ENCODE results near the gene KIAA0232.
A peak's percentile ranks its signal among the peaks of the same experiment; 100 is the strongest.

The KIAA0232 gene

DNA sequence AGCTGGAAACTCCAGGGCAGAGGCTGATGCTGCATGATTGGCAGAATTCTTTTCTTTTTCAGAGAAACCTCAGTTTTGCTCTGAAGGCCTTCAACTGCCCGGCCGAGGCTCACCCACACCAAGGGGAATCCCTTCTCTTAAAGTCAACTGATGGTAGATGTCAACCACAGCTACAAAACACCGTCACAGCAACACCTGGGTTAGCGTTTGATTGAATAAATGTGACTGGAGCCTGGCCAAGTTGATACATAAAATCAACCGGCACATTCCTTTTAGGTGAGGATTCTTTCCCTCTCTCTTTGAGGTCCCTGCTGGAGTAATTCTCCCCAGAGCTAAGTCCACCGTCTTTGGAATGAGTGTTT lies 15.2 kb upstream of the KIAA0232 start:
- TF ChIP-seq, protein P1, sequence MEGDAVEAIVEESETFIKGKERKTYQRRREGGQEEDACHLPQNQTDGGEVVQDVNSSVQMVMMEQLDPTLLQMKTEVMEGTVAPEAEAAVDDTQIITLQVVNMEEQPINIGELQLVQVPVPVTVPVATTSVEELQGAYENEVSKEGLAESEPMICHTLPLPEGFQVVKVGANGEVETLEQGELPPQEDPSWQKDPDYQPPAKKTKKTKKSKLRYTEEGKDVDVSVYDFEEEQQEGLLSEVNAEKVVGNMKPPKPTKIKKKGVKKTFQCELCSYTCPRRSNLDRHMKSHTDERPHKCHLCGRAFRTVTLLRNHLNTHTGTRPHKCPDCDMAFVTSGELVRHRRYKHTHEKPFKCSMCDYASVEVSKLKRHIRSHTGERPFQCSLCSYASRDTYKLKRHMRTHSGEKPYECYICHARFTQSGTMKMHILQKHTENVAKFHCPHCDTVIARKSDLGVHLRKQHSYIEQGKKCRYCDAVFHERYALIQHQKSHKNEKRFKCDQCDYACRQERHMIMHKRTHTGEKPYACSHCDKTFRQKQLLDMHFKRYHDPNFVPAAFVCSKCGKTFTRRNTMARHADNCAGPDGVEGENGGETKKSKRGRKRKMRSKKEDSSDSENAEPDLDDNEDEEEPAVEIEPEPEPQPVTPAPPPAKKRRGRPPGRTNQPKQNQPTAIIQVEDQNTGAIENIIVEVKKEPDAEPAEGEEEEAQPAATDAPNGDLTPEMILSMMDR (IDR thresholded peaks at IDR 0.05; ENCODE audit: insufficient read depth, low read depth, low read length, missing control alignments), result no peak
- peak; percentile 75 for DNase-seq (ENCODE audit: low read depth)
- H3K4me3 ChIP-seq (ENCODE audit: low read length), result no peak overlapping the region

DNA sequence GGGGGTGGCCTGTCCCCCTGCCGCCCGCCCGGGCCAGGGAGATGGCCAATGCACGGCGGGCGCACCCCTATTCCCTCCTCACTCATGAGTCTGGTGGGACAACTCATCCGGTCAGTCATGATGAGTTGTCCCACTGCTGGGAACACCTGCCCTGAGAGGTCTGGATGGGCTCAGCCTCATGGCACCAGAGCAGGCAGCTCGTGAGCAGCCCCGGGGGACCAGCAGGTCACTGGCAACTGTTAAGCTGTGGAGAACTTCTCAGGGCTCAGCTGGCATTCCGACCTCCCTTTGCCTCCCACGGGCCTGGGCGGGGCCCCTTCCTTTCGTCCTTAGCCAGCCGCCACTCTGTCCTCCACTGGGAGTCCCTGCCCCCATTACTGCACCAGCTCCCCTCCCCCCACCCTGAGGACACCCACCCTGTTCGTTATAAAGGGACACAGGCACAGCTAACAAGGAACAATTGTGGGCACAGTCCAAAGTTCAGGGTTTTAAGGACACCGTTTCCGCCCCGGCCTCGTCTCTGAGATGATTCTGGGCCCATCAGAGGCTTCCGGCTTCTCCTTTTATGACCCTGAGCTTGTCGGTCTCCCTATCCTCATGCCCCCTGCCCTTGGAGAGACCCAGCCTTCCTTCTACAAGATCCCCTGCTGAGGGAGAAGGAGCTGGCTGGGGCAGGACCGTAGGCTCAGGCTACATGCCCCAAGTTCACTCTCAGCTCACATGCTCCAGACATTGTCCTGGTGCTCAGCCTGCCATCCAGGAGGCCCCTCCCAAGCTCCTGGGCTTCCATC lies 14.6 kb upstream of the KIAA0232 start:
- TF ChIP-seq, protein P1 (IDR thresholded peaks at IDR 0.05; ENCODE audit: insufficient read depth, low read depth, low read length, missing control alignments), result no peak
- no peak overlapping the region for H3K4me3 ChIP-seq (ENCODE audit: low read length)
- DNase-seq (ENCODE audit: low read depth), result no peak

DNA sequence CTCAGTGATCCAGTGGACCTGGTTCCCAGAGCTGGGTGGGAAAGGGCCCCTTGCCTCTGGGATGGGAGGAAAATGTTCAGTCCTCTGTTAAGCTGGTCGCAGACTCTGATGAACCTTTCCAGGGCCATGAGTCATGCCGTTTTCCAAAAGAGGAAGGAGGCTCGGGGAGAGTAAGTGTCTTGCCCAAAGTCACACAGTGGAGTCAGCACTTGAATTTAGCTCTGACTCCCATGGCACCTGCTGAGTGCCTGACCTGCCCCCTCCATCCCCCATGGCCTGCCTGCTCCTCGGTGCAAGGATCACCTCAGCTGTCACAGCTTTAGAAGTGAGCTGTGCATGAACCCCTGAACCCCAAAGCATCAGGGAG lies 14.0 kb upstream of the KIAA0232 start:
- TF ChIP-seq, protein P1 (IDR thresholded peaks at IDR 0.05; ENCODE audit: insufficient read depth, low read depth, low read length, missing control alignments), result no peak
- no peak overlapping the region for H3K4me3 ChIP-seq (ENCODE audit: low read length)
- peak; percentile 57 for DNase-seq (ENCODE audit: low read depth)

DNA sequence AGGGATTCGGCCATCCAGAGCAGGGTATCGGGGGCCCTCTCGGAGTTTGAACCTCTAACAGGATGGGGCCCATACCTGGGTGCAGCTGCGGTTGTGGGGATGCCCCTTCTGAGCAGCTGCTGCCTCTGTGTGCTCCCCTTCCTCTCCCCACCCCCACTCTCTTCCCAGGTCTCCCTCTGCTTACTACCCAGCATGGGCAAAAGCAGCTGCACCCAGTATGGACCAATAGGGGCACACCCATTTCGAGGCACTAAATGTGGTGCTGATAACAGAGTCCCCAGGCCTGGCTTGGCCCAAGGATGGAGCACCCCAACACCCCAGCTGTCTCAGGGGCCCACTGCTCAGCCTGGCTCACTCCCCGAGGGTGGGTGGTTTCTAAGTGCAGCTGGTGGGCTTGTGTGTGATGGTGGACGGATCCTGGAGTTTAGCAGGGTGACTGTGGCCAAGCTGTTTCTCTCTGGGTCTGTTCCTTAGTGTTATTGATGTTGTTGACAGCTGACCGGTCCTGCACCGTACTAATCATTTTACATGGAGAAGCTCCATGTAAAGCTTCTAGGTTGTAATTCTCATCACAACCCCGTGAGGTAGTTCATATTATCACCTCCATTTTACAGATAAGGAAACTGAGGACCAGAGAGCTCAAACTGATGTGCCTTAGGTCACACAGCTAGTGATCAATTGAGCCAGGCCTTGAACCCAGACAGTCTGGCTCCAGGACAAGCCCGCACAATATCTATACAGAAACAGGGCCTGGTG lies 13.1 kb upstream of the KIAA0232 start:
- TF ChIP-seq, protein P1 (IDR thresholded peaks at IDR 0.05; ENCODE audit: insufficient read depth, low read depth, low read length, missing control alignments), result no peak
- no peak overlapping the region for H3K4me3 ChIP-seq (ENCODE audit: low read length)
- DNase-seq (ENCODE audit: low read depth), result no peak

DNA sequence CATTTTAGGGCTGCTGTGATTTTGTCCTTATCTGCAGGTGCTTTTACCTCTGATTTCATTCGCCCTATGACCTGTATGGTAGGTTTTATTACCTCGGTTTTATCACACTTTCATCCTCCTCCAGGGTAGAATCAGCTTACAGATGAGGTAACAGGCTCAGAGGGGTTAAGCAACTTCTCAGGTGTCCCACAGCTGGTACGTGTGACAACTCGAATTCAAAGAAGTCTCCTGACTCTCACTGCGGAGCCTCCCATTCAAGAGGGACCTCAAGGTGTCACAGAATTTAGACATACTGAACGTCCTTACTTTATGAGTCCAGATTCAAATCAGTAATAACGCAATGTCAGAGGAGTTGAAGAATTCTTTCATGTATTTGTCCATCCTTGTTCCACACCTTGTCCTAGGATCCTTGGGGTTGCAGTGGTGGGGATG lies 12.5 kb upstream of the KIAA0232 start:
- H3K4me3 ChIP-seq (ENCODE audit: low read length), result no peak overlapping the region
- TF ChIP-seq, protein P1 (IDR thresholded peaks at IDR 0.05; ENCODE audit: insufficient read depth, low read depth, low read length, missing control alignments), result no peak
- DNase-seq (ENCODE audit: low read depth), result no peak

DNA sequence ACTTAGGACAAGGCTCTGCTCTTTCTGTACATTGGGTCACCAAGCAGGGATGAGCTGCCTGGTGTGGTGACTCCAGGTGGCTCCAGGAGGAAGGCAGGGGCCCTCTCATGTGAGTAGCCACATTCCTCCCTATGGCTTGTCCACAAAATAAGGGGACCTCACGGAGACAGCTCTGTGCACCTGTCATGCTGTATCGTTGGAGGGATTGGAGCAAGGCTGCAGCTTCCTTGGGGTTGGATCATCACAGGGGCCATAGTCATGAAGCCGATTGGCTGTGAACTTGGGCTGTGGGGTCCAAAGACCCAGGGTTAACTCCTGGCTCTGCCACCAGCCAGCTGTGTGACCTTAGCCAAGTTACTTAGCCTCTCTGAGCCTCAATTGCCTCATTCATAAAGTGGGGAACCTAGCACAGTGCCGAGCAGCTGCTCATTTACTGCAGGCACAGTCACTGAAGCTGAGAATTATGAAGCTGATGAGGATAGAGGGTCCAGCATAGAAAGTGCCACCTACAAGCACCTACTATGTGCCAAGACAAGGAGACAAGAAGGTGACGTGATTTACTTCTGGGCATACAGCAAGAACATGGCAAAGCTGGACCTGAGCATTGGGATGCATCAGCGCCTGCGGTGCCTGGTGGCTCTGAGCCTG lies 11.8 kb upstream of the KIAA0232 start:
- DNase-seq (ENCODE audit: low read depth), result no peak
- TF ChIP-seq, protein P1 (IDR thresholded peaks at IDR 0.05; ENCODE audit: insufficient read depth, low read depth, low read length, missing control alignments), result no peak
- H3K4me3 ChIP-seq (ENCODE audit: low read length), result no peak overlapping the region

Measured in epithelial cell of esophagus (primary cell).